HG03432 (cell line): Measurements from ENCODE around the gene PRPF18.

ENCODE experiments used
- ATAC-seq: cut with Tn5 transposase; IDR thresholded peaks from one replicate; pipeline ENCODE4 v1.9.1; 2021; ENCODE audit warnings: mild to moderate bottlenecking, moderate library complexity; ENCODE audit not compliant: unreplicated experiment

The PRPF18 gene

DNA sequence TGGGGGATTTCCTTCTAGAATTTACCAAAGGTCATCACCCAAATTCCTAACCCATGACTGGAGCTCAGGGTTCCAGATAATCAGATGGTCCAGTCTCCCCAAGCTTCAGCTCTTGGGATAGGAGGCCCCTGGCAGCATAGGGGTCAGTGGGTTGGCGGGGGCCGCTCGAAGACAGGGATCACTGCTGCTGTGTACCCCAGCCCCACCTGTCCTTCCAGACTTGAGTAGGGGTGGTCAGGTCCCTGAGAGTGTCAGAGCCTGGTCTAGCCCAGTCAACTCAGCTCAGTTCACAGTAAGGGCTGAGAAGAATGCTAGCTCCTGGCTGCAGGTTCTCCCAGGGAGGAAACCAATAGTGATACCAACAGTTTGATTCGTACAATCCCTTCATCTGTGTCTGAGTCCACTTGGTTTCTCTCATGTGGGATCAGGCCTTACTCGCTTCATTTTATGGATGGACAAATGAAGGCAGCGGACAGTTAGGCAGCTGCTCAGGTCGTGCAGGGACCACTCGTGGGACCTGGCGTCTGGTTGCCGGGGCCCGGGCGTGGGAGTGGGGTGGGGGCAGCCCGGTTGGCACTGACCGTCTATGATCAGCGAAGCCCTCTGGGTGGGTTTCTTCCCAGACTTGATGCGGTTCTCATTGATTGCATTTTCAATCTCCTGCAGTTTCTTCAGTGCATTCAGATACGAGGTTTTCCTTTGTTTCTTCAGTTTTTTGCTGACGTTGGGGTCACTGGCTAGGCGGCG lies 78.9 kb downstream of the PRPF18 start:
- no peak for ATAC-seq

DNA sequence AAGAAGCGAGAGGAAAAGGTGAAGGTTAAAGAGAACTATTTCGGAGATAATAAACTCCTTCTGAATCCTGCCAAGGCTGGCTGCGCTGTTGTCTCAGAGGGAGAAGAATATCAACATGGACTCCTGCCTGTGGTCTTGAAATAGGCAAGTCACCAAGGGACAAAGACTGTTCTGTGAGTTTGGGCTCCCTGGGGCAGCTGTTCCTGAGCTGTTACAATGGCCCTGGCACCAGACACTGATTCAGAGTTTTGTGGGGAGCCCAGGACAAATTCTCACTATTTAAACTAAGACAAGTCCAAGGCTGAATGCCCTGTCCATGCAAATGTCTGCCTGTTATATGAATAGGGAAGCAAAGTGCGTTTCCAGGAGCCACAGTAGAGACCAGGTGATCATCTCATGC lies 81.4 kb downstream of the PRPF18 start:
- ATAC-seq, result no peak

GRCh38 chr10:13669182-13669855 lies 82.6 kb downstream of the PRPF18 start:
- ATAC-seq, result no peak

DNA sequence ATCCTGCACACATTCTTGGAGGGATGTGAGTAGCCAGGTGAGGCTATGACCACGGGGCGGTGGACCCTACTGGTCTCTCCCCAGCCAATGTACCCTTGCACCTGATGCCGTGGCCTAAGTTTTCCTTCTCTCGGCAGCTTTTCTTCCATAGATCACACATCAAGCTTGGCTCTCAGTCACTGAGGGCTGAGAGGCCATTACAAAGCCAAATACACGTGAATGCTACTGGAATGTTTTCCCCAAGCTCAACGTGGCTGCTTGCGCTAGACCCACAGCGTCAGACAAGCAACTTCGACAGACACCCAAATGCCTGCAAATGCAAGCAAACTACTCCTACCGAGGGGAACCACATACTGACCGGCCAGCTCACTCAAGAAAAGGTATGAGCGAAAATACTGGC lies 83.1 kb downstream of the PRPF18 start:
- no peak for ATAC-seq

DNA sequence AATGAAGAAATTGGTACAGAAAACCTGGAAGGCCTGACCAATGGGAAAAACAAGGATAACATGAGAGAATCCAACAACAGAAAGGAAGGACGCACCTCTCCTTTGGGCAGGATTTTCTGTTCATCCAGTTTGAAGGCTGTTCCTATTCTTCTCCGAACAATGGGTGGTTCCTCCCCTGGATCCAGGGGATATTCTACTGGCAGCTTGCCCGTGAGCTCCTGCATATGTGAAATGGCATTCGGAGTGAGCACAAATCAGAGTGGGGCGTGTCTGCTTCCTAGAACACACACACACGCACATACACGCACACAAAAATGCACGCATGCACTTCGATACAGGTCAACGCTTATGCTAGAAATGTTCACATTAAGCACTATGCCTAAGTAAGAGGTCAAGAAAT lies 83.5 kb downstream of the PRPF18 start:
- no peak for ATAC-seq

GRCh38 chr10:13671904-13672303 lies 85.1 kb downstream of the PRPF18 start:
- no peak for ATAC-seq

- no peak for ATAC-seq
These were observed 85.8 kb downstream of the PRPF18 start for GRCh38 chr10:13672548-13672947.

- no peak for ATAC-seq
These were observed 86.4 kb downstream of the PRPF18 start for GRCh38 chr10:13673156-13673555.

DNA sequence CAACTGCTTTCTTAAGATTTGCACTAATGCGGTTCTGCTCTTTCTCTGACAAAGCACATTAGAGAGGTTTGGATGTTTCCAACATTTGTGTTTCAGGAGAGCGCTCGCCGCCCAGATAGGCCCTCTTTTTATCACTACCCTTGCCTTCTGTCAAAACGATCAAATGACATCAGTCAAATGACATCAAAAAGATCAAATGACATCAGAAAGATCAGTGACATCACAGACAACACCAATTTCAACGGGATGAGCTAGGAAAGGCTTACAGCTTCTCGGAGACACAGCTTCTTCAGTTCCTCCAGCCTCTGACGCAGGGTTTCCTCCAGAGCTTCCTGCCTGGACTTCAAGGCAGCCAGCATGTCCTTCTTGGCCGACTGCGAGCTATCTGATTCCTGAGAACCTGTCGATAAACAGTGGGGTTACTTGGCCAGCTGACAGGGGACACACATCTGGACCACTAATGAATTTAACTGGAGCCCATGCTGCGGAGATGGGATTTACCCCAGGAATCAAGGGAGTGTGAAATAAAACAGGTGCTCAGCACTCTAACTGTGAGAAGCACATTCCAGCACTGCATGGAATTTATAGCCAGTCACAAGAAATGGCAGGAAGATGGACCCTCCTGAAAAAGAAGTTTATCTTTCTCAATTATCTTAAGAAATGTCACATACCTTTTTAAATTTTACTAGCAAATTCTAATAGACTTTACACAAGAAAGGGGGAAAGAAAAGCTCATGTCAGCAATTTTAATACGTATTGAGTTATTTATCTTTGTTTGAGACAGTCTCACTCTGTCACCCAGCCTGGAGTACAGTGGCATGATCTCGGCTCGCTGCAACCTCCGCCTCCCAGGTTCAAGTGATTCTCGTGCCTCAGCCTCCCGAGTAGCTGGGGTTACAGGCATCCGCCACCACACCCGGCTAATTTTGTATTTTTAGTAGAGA lies 88.2 kb downstream of the PRPF18 start:
- ATAC-seq, result no peak

- no peak for ATAC-seq
These were observed 91.5 kb downstream of the PRPF18 start for GRCh38 chr10:13678101-13678843.
